ENCODE results near the gene IL17RB.

The IL17RB gene

GRCh38 chr3:53834429-53835095 lies 11.8 kb upstream of the IL17RB start:
- TF ChIP-seq ZBTB7A (IDR thresholded peaks at IDR 0.05; ENCODE audit: low read depth): no peak
- TF ChIP-seq NFIC (IDR thresholded peaks at IDR 0.05): no peak
- TF ChIP-seq CREB1 (IDR thresholded peaks at IDR 0.05; ENCODE audit: low read depth): no peak
- TF ChIP-seq FOXM1 (IDR thresholded peaks at IDR 0.05; ENCODE audit: borderline replicate concordance, low read depth): no peak
- no peak for TF ChIP-seq CEBPB (IDR thresholded peaks at IDR 0.05)

DNA sequence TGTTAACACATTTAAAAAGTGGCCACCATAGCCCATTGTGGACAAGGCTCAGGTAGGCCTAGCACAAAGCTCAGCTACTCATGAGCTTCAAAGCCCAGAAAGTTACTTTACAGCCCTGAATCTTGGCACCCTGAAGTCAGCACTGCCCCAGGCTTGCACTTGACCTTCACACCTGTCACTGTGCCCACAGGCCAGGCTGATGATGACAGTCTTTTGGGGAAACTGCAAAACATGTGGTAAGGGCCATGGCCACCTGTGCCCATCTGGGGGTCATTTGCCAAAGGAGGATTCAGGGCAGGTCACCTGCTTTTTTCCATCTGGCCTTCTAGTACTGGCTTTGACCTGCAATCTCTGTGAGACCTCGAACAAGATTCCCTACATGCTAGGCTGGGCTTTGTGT lies 11.1 kb upstream of the IL17RB start:
- TF ChIP-seq CEBPB (IDR thresholded peaks at IDR 0.05) (no peak), RAD21 (IDR thresholded peaks at IDR 0.05; ENCODE audit: low read depth) (no peak), ZBTB7A (IDR thresholded peaks at IDR 0.05; ENCODE audit: low read depth) (no peak), TAF1 (IDR thresholded peaks at IDR 0.05; ENCODE audit: low read depth) (no peak), FOXM1 (IDR thresholded peaks at IDR 0.05; ENCODE audit: borderline replicate concordance, low read depth) (no peak), EP300 (IDR thresholded peaks at IDR 0.05; ENCODE audit: borderline replicate concordance) (no peak), CREB1 (IDR thresholded peaks at IDR 0.05; ENCODE audit: low read depth) (no peak), TCF12 (IDR thresholded peaks at IDR 0.05; ENCODE audit: low read depth) (no peak), EGR1 (IDR thresholded peaks at IDR 0.05) (no peak), TEAD4 (IDR thresholded peaks at IDR 0.05) (no peak), NFIC (IDR thresholded peaks at IDR 0.05) (no peak), YY1 (IDR thresholded peaks at IDR 0.05; ENCODE audit: low read depth) (no peak)
- TF ChIP-seq, protein P1, sequence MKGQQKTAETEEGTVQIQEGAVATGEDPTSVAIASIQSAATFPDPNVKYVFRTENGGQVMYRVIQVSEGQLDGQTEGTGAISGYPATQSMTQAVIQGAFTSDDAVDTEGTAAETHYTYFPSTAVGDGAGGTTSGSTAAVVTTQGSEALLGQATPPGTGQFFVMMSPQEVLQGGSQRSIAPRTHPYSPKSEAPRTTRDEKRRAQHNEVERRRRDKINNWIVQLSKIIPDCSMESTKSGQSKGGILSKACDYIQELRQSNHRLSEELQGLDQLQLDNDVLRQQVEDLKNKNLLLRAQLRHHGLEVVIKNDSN (IDR thresholded peaks at IDR 0.05): no peak
- TF ChIP-seq, protein P2, sequence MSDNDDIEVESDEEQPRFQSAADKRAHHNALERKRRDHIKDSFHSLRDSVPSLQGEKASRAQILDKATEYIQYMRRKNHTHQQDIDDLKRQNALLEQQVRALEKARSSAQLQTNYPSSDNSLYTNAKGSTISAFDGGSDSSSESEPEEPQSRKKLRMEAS (IDR thresholded peaks at IDR 0.05): no peak
- TF ChIP-seq, protein P3, sequence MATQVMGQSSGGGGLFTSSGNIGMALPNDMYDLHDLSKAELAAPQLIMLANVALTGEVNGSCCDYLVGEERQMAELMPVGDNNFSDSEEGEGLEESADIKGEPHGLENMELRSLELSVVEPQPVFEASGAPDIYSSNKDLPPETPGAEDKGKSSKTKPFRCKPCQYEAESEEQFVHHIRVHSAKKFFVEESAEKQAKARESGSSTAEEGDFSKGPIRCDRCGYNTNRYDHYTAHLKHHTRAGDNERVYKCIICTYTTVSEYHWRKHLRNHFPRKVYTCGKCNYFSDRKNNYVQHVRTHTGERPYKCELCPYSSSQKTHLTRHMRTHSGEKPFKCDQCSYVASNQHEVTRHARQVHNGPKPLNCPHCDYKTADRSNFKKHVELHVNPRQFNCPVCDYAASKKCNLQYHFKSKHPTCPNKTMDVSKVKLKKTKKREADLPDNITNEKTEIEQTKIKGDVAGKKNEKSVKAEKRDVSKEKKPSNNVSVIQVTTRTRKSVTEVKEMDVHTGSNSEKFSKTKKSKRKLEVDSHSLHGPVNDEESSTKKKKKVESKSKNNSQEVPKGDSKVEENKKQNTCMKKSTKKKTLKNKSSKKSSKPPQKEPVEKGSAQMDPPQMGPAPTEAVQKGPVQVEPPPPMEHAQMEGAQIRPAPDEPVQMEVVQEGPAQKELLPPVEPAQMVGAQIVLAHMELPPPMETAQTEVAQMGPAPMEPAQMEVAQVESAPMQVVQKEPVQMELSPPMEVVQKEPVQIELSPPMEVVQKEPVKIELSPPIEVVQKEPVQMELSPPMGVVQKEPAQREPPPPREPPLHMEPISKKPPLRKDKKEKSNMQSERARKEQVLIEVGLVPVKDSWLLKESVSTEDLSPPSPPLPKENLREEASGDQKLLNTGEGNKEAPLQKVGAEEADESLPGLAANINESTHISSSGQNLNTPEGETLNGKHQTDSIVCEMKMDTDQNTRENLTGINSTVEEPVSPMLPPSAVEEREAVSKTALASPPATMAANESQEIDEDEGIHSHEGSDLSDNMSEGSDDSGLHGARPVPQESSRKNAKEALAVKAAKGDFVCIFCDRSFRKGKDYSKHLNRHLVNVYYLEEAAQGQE (IDR thresholded peaks at IDR 0.05; ENCODE audit: low read depth): no peak

DNA sequence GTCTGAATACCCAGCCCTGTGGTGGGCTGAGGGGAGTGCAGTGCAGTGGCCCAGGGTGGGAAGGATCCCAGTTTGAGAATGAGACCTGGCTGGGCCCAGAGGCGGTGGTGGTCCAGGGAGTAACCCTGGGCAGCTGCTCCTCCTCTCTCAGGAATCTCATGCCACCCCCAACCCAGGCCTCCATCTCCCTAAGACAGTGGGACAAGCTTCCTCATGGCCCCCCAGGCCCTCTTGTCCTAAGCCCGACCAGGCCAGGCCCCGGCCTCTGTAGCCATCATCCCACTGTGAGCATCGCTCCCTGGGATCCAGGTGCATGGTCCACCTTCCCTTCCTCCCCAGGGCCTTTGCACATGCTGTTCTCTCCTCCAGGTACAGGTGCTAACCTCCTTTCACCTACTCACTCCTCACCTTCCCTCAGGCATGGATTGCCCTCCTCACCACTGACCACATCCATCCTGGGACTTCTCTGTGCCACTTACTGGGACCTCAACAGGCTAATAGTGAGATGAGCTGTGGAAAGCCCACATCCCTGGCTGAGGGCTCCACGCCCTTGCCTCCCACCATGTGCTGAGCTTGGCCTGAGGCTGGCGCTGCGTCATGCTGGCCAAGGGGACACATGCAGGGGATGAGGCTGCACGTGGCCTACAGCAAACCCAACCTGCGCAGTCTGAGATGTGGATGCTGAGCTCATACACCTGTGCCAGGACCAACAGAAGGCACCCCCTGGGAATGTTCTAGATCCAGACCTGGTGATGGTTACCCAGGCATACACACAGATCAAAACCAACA lies 10.1 kb upstream of the IL17RB start:
- TF ChIP-seq CREB1 (IDR thresholded peaks at IDR 0.05; ENCODE audit: low read depth) (no peak), RAD21 (IDR thresholded peaks at IDR 0.05; ENCODE audit: low read depth) (no peak), ZBTB7A (IDR thresholded peaks at IDR 0.05; ENCODE audit: low read depth) (no peak), FOXM1 (IDR thresholded peaks at IDR 0.05; ENCODE audit: borderline replicate concordance, low read depth) (no peak), EGR1 (IDR thresholded peaks at IDR 0.05) (no peak), TAF1 (IDR thresholded peaks at IDR 0.05; ENCODE audit: low read depth) (no peak), YY1 (IDR thresholded peaks at IDR 0.05; ENCODE audit: low read depth) (no peak), CEBPB (IDR thresholded peaks at IDR 0.05) (no peak), TEAD4 (IDR thresholded peaks at IDR 0.05) (no peak), NFIC (IDR thresholded peaks at IDR 0.05) (no peak), TCF12 (IDR thresholded peaks at IDR 0.05; ENCODE audit: low read depth) (no peak), EP300 (IDR thresholded peaks at IDR 0.05; ENCODE audit: borderline replicate concordance) (no peak)
- TF ChIP-seq, protein P1 (IDR thresholded peaks at IDR 0.05): no peak
- TF ChIP-seq, protein P3 (IDR thresholded peaks at IDR 0.05; ENCODE audit: low read depth): no peak
- TF ChIP-seq, protein P2 (IDR thresholded peaks at IDR 0.05): no peak

DNA sequence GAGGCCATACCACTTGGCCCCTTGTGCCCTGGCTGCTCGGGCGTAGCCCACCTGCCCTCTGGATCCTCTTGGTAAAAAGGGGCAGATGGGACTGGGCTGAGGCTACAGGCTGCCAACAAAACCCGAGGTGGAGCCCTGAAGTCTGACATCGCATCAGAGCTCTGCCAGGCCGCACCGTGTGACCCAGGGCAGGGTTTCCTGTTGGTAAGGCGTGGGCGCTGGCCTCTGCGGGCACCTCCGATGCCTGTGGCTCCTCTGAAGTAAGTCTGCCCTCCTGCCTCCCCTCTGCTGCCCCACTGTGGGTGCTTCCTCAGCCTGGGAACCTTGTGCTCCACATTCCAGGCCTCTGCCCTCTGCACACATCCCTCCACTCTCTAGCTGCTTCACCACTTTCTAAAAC lies 9.0 kb upstream of the IL17RB start:
- no peak for TF ChIP-seq FOXM1 (IDR thresholded peaks at IDR 0.05; ENCODE audit: borderline replicate concordance, low read depth)
- TF ChIP-seq, protein P3 (IDR thresholded peaks at IDR 0.05; ENCODE audit: low read depth): no peak
- TF ChIP-seq, protein P1 (IDR thresholded peaks at IDR 0.05): no peak
- TF ChIP-seq YY1 (IDR thresholded peaks at IDR 0.05; ENCODE audit: low read depth): no peak
- no peak for TF ChIP-seq CREB1 (IDR thresholded peaks at IDR 0.05; ENCODE audit: low read depth)
- TF ChIP-seq TCF12 (IDR thresholded peaks at IDR 0.05; ENCODE audit: low read depth): no peak
- no peak for TF ChIP-seq TAF1 (IDR thresholded peaks at IDR 0.05; ENCODE audit: low read depth)
- TF ChIP-seq EP300 (IDR thresholded peaks at IDR 0.05; ENCODE audit: borderline replicate concordance): no peak
- no peak for TF ChIP-seq RAD21 (IDR thresholded peaks at IDR 0.05; ENCODE audit: low read depth)
- TF ChIP-seq EGR1 (IDR thresholded peaks at IDR 0.05): no peak
- TF ChIP-seq ZBTB7A (IDR thresholded peaks at IDR 0.05; ENCODE audit: low read depth): no peak

Measured in Ishikawa (cell line).